ENCODE data around the gene FHL5.

The FHL5 gene

GRCh38 chr6:96653181-96653580, 90.3 kb downstream of the FHL5 start:
- TF ChIP-seq CTCF (conservative IDR thresholded peaks at IDR 0.05; ENCODE audit: low read depth, low read length): no peak
- H3K4me3 ChIP-seq (ENCODE audit: low read depth, low read length): no peak overlapping the region
- no peak for DNase-seq (ENCODE audit: low read depth)

GRCh38 chr6:96656567-96656966, 93.6 kb downstream of the FHL5 start:
- no peak for TF ChIP-seq CTCF (conservative IDR thresholded peaks at IDR 0.05; ENCODE audit: low read depth, low read length)
- H3K4me3 ChIP-seq (ENCODE audit: low read depth, low read length): no peak overlapping the region
- DNase-seq (ENCODE audit: low read depth): no peak

GRCh38 chr6:96657344-96657743, 94.4 kb downstream of the FHL5 start:
- DNase-seq (ENCODE audit: low read depth): no peak
- TF ChIP-seq CTCF (conservative IDR thresholded peaks at IDR 0.05; ENCODE audit: low read depth, low read length): no peak
- H3K4me3 ChIP-seq (ENCODE audit: low read depth, low read length): no peak overlapping the region

- TF ChIP-seq CTCF (conservative IDR thresholded peaks at IDR 0.05; ENCODE audit: low read depth, low read length): no peak
- no peak for DNase-seq (ENCODE audit: low read depth)
- no peak overlapping the region for H3K4me3 ChIP-seq (ENCODE audit: low read depth, low read length)
Measured at GRCh38 chr6:96659084-96659845, 96.3 kb downstream of the FHL5 start.
